NCI-H460 (cell line): ENCODE measurements around the gene KIF26B. TPM values are rescaled to one million over a fixed set of nuclear protein-coding genes. Genes with fewer than 3 reads are reported as not detected.

Source experiments
- DNase-seq: peaks from one replicate; pipeline ENCODE4 v3.0.0-alpha.2; 2016; ENCODE audit warnings: low read depth; ENCODE audit errors: extremely low read depth
- total RNA-seq: library from RNA; depleted of rRNA; stranded (reverse); fragments of >200 nt; shearing (Covaris generic); gene quantifications from 2 replicates; pipeline ENCODE4 v1.2.3, GENCODE V29; 2014

The KIF26B gene
- total RNA-seq, 1 experiment from 2014 or later: 0.07 TPM

GRCh38 chr1:245131026-245131393 lies 23.8 kb upstream of the KIF26B start:
- no peak for DNase-seq

GRCh38 chr1:245132771-245133170 lies 22.0 kb upstream of the KIF26B start:
- DNase-seq: no peak

- DNase-seq: no peak
Observed at GRCh38 chr1:245133995-245134715, 20.6 kb upstream of the KIF26B start.

- no peak for DNase-seq
Observed at GRCh38 chr1:245142171-245142798, 12.5 kb upstream of the KIF26B start.

- DNase-seq: no peak
Observed at GRCh38 chr1:245142976-245143375, 11.8 kb upstream of the KIF26B start.

- no peak for DNase-seq
Observed at GRCh38 chr1:245143849-245144248, 10.9 kb upstream of the KIF26B start.

GRCh38 chr1:245148069-245148468 lies 6.7 kb upstream of the KIF26B start:
- no peak for DNase-seq

- no peak for DNase-seq
Observed at GRCh38 chr1:245148861-245149260, 5.9 kb upstream of the KIF26B start.

GRCh38 chr1:245153081-245153551 lies 1.7 kb upstream of the KIF26B start:
- DNase-seq: peak; percentile 74

- no peak for DNase-seq
Observed at GRCh38 chr1:245153552-245154428, 995 bp upstream of the KIF26B start.

- no peak for DNase-seq
Observed at GRCh38 chr1:245155272-245156040, 671 bp downstream of the KIF26B start.

GRCh38 chr1:245156041-245156735 lies 1.4 kb downstream of the KIF26B start:
- DNase-seq: peak; percentile 83

- DNase-seq: no peak
Observed at GRCh38 chr1:245156736-245157505, 2.1 kb downstream of the KIF26B start.

- DNase-seq: no peak
Observed at GRCh38 chr1:245158913-245159312, 4.1 kb downstream of the KIF26B start.

- no peak for DNase-seq
Observed at GRCh38 chr1:245160288-245160687, 5.5 kb downstream of the KIF26B start.

- no peak for DNase-seq
Observed at GRCh38 chr1:245160741-245161400, 6.1 kb downstream of the KIF26B start.

GRCh38 chr1:245161866-245162265 lies 7.1 kb downstream of the KIF26B start:
- DNase-seq: no peak

- DNase-seq: no peak
Observed at GRCh38 chr1:245166471-245166885, 11.7 kb downstream of the KIF26B start.

GRCh38 chr1:245168086-245168485 lies 13.3 kb downstream of the KIF26B start:
- no peak for DNase-seq
